ENCODE results near the gene RYR1.

RYR1 gene

DNA sequence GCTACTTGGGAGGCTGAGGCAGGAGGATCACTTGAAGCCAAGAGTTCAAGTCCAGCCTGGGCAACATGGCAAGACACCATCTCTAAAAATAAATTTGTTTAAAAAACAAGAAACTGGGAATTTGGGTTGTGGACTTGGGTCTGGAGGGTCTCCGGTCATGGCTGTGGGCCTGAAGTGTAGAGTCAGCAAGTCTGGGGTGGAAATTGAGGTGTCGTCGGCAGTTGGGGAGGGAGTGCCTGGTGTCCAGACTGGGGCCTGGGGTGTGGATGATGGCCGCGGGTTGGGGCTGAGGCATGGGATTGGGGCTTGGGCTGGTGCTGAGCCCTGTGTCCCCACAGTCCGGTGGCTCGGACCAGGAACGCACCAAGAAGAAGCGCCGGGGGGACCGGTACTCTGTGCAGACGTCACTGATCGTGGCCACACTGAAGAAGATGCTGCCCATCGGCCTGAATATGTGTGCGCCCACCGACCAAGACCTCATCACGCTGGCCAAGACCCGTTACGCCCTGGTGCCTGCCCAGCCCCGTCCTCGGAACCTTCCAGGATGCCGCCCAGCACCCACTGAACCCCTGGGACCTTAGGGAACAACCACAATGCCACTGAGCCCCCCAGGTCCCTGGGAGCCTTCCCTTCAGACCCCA, 91.6 kb downstream of the RYR1 start (continued):
- TF ChIP-seq, protein P1, sequence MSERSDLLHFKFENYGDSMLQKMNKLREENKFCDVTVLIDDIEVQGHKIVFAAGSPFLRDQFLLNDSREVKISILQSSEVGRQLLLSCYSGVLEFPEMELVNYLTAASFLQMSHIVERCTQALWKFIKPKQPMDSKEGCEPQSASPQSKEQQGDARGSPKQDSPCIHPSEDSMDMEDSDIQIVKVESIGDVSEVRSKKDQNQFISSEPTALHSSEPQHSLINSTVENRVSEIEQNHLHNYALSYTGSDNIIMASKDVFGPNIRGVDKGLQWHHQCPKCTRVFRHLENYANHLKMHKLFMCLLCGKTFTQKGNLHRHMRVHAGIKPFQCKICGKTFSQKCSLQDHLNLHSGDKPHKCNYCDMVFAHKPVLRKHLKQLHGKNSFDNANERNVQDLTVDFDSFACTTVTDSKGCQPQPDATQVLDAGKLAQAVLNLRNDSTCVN (tag by site-specific recombination; optimal IDR thresholded peaks at IDR 0.05) = no peak
- no peak for TF ChIP-seq OSR2 (tag by site-specific recombination; IDR thresholded peaks at IDR 0.05)
- no peak for TF ChIP-seq PRDM2 (tag by site-specific recombination; IDR thresholded peaks at IDR 0.05; ENCODE audit: borderline replicate concordance)
- TF ChIP-seq ZNF677 (tag by site-specific recombination; IDR thresholded peaks at IDR 0.05) = no peak
- no peak for TF ChIP-seq ZNF324 (tag by site-specific recombination; IDR thresholded peaks at IDR 0.05)

DNA sequence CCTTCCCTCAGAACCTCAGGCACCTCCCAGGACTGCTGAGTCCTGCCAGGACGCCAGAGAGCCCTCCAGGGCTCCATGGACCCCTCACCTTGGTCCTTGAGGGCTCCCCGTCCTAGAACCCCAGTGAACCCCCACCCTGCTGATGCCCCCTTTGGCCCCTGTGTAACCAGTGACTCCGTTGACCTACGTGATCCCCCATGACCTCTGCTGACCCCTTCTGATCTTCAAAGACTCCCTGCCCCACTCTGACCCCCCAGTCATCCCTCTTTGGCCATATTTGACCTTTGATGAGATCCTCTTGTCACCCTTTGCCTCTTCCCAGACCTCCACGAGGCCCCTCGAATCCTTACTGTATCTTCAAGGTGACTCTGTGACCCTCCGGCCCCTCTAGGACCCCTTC, 92.9 kb downstream of the RYR1 start:
- CTCF ChIA-PET = interaction anchor here (1.0 kb wide), 1 partner anchor 11 kb away, joined by 3 read pairs; no protein-coding TSS in a partner anchor
- Histone ChIP-seq H3K9me3 (ENCODE audit: control insufficient read depth, insufficient read depth, low read depth, low read length) (no peaks in the 10 kb centered on the region), H3K36me3 (ENCODE audit: control insufficient read depth in 2 of 2, insufficient read depth in 1 of 2, low read length in 2 of 2) (no peaks in the 10 kb centered on the region), H3K27ac (ENCODE audit: extremely low read depth, low read depth, low read length) (no peak overlapping the region), H3K4me1 (ENCODE audit: control insufficient read depth, insufficient read depth, low read length) (no peaks in the 10 kb centered on the region), H3K4me3 (ENCODE audit: low read depth, low read length) (no peak overlapping the region)
- TF ChIP-seq BCL11A (tag by site-specific recombination; IDR thresholded peaks at IDR 0.05; ENCODE audit: low read depth) (0 out of 2 replicates have a peak, but pooled peaks have one; percentile 39), ZNF658 (tag by site-specific recombination; IDR thresholded peaks at IDR 0.05) (no peak), ZNF175 (tag by site-specific recombination; IDR thresholded peaks at IDR 0.05) (no peak), ZFP3 (tag by site-specific recombination; IDR thresholded peaks at IDR 0.05; ENCODE audit: low read depth) (no peak), BCL11B (tag by site-specific recombination; IDR thresholded peaks at IDR 0.05; ENCODE audit: low read depth) (peak; percentile 87; the same call in 1 of the 2 replicates), ZNF785 (tag by site-specific recombination; IDR thresholded peaks at IDR 0.05) (no peak), ZBTB10 (tag by site-specific recombination; IDR thresholded peaks at IDR 0.05) (peak; percentile 50), OSR2 (tag by site-specific recombination; IDR thresholded peaks at IDR 0.05) (no peak)
- TF ChIP-seq, protein P2, sequence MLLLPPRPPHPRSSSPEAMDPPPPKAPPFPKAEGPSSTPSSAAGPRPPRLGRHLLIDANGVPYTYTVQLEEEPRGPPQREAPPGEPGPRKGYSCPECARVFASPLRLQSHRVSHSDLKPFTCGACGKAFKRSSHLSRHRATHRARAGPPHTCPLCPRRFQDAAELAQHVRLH (tag by site-specific recombination; IDR thresholded peaks at IDR 0.05) = no peak
- POLR2A ChIA-PET = no interaction called here

Data from HEK293 (cell line).